GM20000 (cell line): ENCODE measurements around the gene PPARGC1A.

Experiments
- DNase-seq: peaks from one replicate; pipeline ENCODE4 v3.0.0; 2012; ENCODE audit warnings: low spot score
- CTCF ChIP-seq: IDR thresholded peaks from 2 replicates; pipeline ENCODE4 v1.5.1; 2012; ENCODE audit warnings: mild to moderate bottlenecking, control low read depth; ENCODE audit errors: extremely low read depth, missing control alignments

Gene PPARGC1A

GRCh38 chr4:23931489-23931830 lies 41.6 kb upstream of the PPARGC1A start:
- DNase-seq, result no peak
- TF ChIP-seq CTCF, result no peak

GRCh38 chr4:23930750-23931488 lies 41.1 kb upstream of the PPARGC1A start:
- DNase-seq, result no peak
- TF ChIP-seq CTCF, result no peak

GRCh38 chr4:23929248-23929647 lies 39.4 kb upstream of the PPARGC1A start:
- no peak for TF ChIP-seq CTCF
- DNase-seq, result no peak

- DNase-seq, result no peak
- no peak for TF ChIP-seq CTCF
Observed at GRCh38 chr4:23924556-23924955, 34.7 kb upstream of the PPARGC1A start.

GRCh38 chr4:23923840-23924239 lies 34.0 kb upstream of the PPARGC1A start:
- DNase-seq, result no peak
- no peak for TF ChIP-seq CTCF

GRCh38 chr4:23923141-23923540 lies 33.3 kb upstream of the PPARGC1A start:
- no peak for TF ChIP-seq CTCF
- DNase-seq, result no peak

- no peak for DNase-seq
- no peak for TF ChIP-seq CTCF
Observed at GRCh38 chr4:23922541-23923111, 32.8 kb upstream of the PPARGC1A start.
